ENCODE measurements around the gene SLC10A1.

DNA sequence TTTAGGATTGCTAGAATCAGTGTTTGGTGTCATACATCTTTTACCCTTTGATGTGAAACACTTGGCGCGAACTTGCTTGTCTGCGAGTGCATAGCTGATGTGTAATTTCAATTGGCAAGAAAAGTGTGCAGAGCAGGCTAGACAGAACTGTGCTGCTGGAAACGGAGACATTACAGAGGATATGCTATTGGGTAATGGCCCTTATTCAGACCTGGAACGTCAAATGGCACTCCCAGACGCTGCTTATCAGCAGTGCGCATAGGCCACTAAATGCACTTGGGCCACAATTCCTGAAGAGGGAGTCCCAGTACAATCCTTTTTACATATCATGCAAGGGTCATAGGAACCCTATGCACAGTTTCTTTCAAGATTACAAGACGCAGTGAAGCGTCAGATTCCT is 15.7 kb upstream of the SLC10A1 start:
- TF ChIP-seq POLR2A (IDR thresholded peaks at IDR 0.05; ENCODE audit: low read length) (no peak), GATA1 (IDR thresholded peaks at IDR 0.05; ENCODE audit: low read depth, low read length) (no peak)

Data from erythroblast (primary cell).